DOHH2 (cell line): ENCODE measurements around the gene IRAK2.

Source experiments
- CTCF ChIP-seq: fragments of 200-600 bp; sonication (generic); IDR thresholded peaks from one replicate; pipeline ENCODE4 v1.5.1; 2014; ENCODE audit warnings: antibody characterized with exemption, mild to moderate bottlenecking, low read depth, low read length; ENCODE audit not compliant: poor library complexity, severe bottlenecking
- EZH2phosphoT487 ChIP-seq: fragments of 200-600 bp; sonication (generic); IDR thresholded peaks from 2 replicates; pipeline ENCODE4 v1.6.1; 2017; ENCODE audit warnings: borderline replicate concordance, mild to moderate bottlenecking, antibody characterized with exemption, low read length, moderate library complexity, mixed read lengths

DNA sequence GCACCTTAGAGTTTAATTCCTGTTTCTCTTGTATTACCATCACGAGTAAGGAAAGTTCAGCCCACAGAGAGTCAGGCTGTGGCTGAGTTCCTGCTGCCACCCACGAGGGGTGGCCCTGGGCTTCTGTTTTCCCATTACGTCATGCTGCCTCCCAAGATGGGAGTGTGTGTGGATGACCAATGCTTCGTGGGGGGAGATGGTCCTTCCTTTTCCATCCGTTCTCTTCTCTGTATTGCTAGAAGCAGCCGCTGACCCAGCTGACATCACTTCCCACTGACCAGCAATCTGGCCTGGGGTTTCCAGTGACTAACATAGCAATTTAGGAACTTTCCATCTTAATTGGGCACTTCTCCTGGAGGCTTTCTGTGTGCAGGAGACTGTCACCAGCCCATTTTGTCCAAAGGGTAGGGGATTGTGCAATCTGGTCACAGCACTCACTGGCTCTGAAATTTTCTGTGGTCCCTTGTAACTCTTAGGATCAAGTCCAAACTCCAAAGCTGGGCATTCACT, 9.3 kb downstream of the IRAK2 start:
- TF ChIP-seq CTCF (no peak), EZH2phosphoT487 (no peak)
